Thymus (tissue), 11 donors: ENCODE data around the gene KRT37. TPM values are rescaled to one million over a fixed set of nuclear protein-coding genes. Genes with fewer than 3 reads are reported as not detected.
A peak's percentile ranks its signal among the peaks of the same experiment; 100 is the strongest.

ENCODE experiments used
- DNase-seq, 9 donors: peaks; one replicate each; pipeline ENCODE4 v3.0.0-alpha.2; 2013; ENCODE audit warnings: low spot score in 9 of 9, low read depth in 6 of 9, missing footprints in 1 of 9
- H3K27ac ChIP-seq, 2 donors: one replicate each; pipeline ENCODE4 v1.5.1; 2013; ENCODE audit warnings: control low read depth in 1 of 2, low read depth in 1 of 2, low read length in 1 of 2, mild to moderate bottlenecking in 1 of 2, moderate library complexity in 1 of 2
- H3K27me3 ChIP-seq, 2 donors: one replicate each; pipeline ENCODE4 v1.5.1; 2013; ENCODE audit warnings: low read length in 1 of 2; ENCODE audit not compliant: control insufficient read depth in 2 of 2, insufficient read depth in 1 of 2
- H3K36me3 ChIP-seq, 2 donors: one replicate each; pipeline ENCODE4 v1.5.1; 2013; ENCODE audit warnings: low read length in 1 of 2, mild to moderate bottlenecking in 1 of 2, moderate library complexity in 1 of 2; ENCODE audit not compliant: control insufficient read depth in 2 of 2, insufficient read depth in 2 of 2
- H3K4me1 ChIP-seq, 2 donors: one replicate each; pipeline ENCODE4 v1.5.1; 2013; ENCODE audit warnings: low read length in 2 of 2; ENCODE audit not compliant: control insufficient read depth in 2 of 2, insufficient read depth in 2 of 2
- H3K4me3 ChIP-seq, 2 donors: one replicate each; pipeline ENCODE4 v1.5.1; 2013; ENCODE audit warnings: low read length in 2 of 2, control low read depth in 1 of 2, mild to moderate bottlenecking in 1 of 2
- H3K9me3 ChIP-seq, 2 donors: one replicate each; pipeline ENCODE4 v1.5.1; 2013; ENCODE audit warnings: low read length in 1 of 2, mild to moderate bottlenecking in 1 of 2; ENCODE audit not compliant: control insufficient read depth in 2 of 2, insufficient read depth in 1 of 2
- WGBS: extraction: QIAGEN DNeasy Blood & Tissue Kit; methylation state at CpG from one replicate; pipeline ENCODE4 v1.1.7; 2013; 5-methylcytosine and 5-hydroxymethylcytosine counted together
- polyA plus RNA-seq: library from polyadenylated mRNA; stranded (reverse); fragments of 200-250 nt; gene quantifications from one replicate; pipeline ENCODE4 v1.2.3, GENCODE V29; 2013
- total RNA-seq: library from RNA; stranded (reverse); fragments of 120-200 nt; gene quantifications from one replicate; pipeline ENCODE4 v1.2.4, GENCODE V29; 2013
- donor health status: healthy.

KRT37 gene
- total and polyA plus RNA-seq, 2 donors = 0.19 to 0.34 TPM

DNA sequence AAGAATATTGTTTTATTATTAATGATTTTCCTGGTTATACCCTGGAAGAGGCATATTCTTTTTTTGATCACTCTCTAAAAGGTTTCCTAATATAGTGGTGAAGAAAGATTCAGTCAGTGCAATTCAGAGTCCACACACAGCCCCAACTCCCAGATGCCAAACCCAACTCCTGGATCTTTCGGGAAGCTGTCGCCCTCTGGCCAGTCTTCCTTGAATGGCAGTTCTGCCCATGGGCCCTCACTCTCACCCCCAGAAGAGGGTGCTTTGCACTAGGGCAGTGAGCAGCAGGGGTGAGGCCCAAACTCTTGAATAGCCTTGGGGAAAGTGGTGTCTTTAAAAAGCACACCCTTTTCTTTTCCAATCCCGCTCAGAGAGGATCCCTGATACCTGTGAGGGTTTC, 31.8 kb upstream of the KRT37 start:
- peaks cover 0 to 2% of the 10 kb centered on the region in 2 donors for H3K27me3 ChIP-seq
- 94% methylated on average over 3 of the region's 3 CpGs for WGBS
- H3K36me3 ChIP-seq = no peaks in the 10 kb centered on the region
- no peak for DNase-seq
- H3K4me1 ChIP-seq = peaks cover 0 to 9% of the 10 kb centered on the region in 2 donors
- H3K27ac ChIP-seq = peak overlapping the region in 1 of 2 donors; percentile 36
- no peaks in the 10 kb centered on the region for H3K9me3 ChIP-seq
- H3K4me3 ChIP-seq = no peak overlapping the region

DNA sequence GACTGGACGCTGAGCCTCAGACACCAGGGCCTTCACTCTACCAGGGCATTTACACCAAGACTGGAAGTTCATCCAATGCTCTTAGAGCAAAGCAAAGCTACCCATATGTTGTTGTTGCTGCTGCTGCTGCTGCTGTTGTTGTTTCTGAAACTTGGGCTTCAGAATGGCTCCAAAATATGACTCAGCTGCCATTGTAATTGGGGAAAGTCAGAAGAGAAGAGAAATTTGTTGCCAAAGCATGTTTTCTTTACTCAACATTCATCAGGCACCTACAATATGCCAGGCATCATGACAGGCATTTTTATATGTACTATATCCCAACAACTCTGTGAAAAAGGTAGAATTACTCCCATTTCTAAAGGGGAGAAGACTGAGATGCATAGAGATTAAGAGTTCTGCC, 30.9 kb upstream of the KRT37 start:
- Histone ChIP-seq H3K36me3 (no peaks in the 10 kb centered on the region), H3K27ac (no peak overlapping the region), H3K9me3 (no peaks in the 10 kb centered on the region), H3K4me3 (no peak overlapping the region), H3K4me1 (peaks cover 0 to 9% of the 10 kb centered on the region in 2 donors), H3K27me3 (peaks cover 0 to 2% of the 10 kb centered on the region in 2 donors)
- DNase-seq = no peak
- 100% methylated on average over 1 of the region's 1 CpG for WGBS

- no peak for DNase-seq
- Histone ChIP-seq H3K9me3 (no peaks in the 10 kb centered on the region), H3K27ac (no peak overlapping the region), H3K4me1 (peaks cover 0 to 9% of the 10 kb centered on the region in 2 donors), H3K36me3 (no peaks in the 10 kb centered on the region), H3K27me3 (peaks cover 0 to 2% of the 10 kb centered on the region in 2 donors), H3K4me3 (no peak overlapping the region)
- 90% methylated on average over 3 of the region's 3 CpGs for WGBS
Observed at GRCh38 chr17:41453066-41453465, 28.7 kb upstream of the KRT37 start.

DNA sequence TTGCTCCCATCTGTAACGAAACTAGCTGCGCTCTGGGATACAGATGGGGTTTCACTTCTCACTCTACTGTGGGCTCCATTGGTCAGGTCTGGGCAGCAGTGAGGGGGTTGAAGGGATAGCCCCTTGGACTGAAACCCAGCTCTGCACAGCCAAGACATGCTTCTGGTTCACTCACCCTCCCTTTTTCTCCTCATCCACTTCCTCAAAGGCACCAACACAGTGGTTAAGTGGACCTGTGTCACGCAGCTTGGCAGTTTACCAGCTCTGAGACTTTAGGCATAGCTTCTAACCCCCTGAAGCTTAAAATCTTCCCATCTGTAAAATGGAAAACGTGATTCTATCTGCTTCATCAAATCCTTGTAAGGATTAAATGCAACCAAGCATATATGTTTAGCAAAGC, 27.9 kb upstream of the KRT37 start:
- DNase-seq = no peak
- WGBS = 47% methylated on average over 4 of the region's 4 CpGs

GRCh38 chr17:41451154-41451728, 26.9 kb upstream of the KRT37 start:
- Histone ChIP-seq H3K4me3 (no peak overlapping the region), H3K27me3 (peaks cover 0 to 2% of the 10 kb centered on the region in 2 donors), H3K4me1 (peaks cover 0 to 1% of the 10 kb centered on the region in 2 donors), H3K9me3 (no peaks in the 10 kb centered on the region), H3K27ac (no peak overlapping the region), H3K36me3 (no peaks in the 10 kb centered on the region)
- no peak for DNase-seq
- 95% methylated on average over 2 of the region's 2 CpGs for WGBS

More for the DNA sequence above, 27.9 kb upstream of the KRT37 start:
- Histone ChIP-seq H3K36me3 (no peaks in the 10 kb centered on the region), H3K4me1 (peaks cover 0 to 9% of the 10 kb centered on the region in 2 donors), H3K4me3 (no peak overlapping the region), H3K27me3 (peaks cover 0 to 2% of the 10 kb centered on the region in 2 donors), H3K27ac (no peak overlapping the region), H3K9me3 (no peaks in the 10 kb centered on the region)

- 91% methylated on average over 6 of the region's 6 CpGs for WGBS
- Histone ChIP-seq H3K4me1 (no peaks in the 10 kb centered on the region), H3K9me3 (no peaks in the 10 kb centered on the region), H3K27ac (no peak overlapping the region), H3K27me3 (peaks cover 0 to 2% of the 10 kb centered on the region in 2 donors), H3K36me3 (no peaks in the 10 kb centered on the region), H3K4me3 (no peak overlapping the region)
- no peak for DNase-seq
Observed at GRCh38 chr17:41449008-41449407, 24.6 kb upstream of the KRT37 start.

DNA sequence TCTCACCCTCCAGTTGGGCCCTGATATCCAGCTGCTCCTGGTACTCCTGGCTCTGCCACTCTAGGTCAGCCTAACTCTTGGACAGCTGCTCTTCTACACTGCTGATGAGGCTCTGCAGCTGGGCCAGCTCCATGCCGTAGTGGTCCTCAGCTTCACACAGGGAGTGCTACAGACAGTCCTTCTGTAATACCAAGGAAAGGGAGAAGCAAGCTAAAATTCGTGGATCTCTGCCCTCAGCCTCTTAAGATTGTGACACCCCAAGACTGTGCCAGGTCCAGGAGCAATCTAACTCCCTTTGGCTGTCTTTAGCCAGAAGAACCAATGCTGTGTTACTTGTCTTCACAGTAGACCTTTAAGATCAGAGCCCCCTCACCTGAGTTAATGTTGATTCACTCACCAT, 24.1 kb upstream of the KRT37 start:
- no peak for DNase-seq
- Histone ChIP-seq H3K36me3 (no peaks in the 10 kb centered on the region), H3K4me3 (no peak overlapping the region), H3K27me3 (no peaks in the 10 kb centered on the region), H3K4me1 (no peaks in the 10 kb centered on the region), H3K27ac (no peak overlapping the region), H3K9me3 (no peaks in the 10 kb centered on the region)
- WGBS = 48% methylated on average over 2 of the region's 2 CpGs

DNA sequence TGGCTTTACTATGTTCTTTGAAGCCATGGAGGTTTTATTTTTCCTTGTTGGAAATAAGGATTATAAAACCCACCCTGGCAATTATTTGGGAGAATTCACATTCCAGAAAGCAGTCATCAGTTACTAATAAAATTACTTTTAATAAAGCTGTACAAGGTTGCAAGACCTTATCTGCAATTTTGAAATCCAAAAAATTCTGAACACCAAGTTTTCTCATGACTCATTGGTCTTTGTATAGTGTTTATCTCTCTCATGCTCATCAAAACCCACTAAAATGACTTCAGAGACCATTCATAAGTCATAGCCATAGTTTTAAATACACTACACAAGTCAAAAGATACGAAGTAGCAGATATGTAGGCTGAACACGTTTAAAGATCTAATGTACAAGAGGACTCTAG, 22.4 kb upstream of the KRT37 start:
- Histone ChIP-seq H3K9me3 (no peaks in the 10 kb centered on the region), H3K27ac (no peak overlapping the region), H3K4me1 (no peaks in the 10 kb centered on the region), H3K4me3 (no peak overlapping the region), H3K27me3 (no peaks in the 10 kb centered on the region), H3K36me3 (no peaks in the 10 kb centered on the region)
- no peak for DNase-seq
- WGBS = 90% methylated on average over 2 of the region's 2 CpGs

DNA sequence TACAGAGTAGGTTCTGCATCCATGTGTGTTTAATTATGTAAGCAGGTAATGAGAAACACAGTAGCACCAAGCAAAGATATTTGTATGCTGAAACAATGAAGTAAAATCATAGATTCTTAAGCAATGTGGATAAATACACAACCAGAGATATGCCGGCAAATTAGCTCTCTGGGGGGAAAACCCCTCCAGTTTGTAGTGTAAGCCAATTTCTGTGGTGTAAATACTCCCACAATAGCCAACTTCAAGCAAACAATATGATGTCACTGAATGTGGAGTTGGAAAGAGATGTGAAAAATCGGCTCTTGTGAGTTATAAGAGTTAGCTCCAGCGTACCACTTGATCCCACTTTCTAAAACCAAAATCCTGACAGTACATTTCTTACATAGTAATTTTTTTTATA, 20.3 kb upstream of the KRT37 start:
- no peak overlapping the region for H3K27ac ChIP-seq
- DNase-seq = no peak
- no peaks in the 10 kb centered on the region for H3K27me3 ChIP-seq
- H3K36me3 ChIP-seq = no peaks in the 10 kb centered on the region
- H3K4me3 ChIP-seq = no peak overlapping the region
- no peaks in the 10 kb centered on the region for H3K4me1 ChIP-seq
- H3K9me3 ChIP-seq = no peaks in the 10 kb centered on the region
- WGBS = 78% methylated on average over 3 of the region's 3 CpGs
